GM15510 (cell line): ENCODE measurements around the gene THEMIS.

Experiments
- POLR2A ChIP-seq: IDR thresholded peaks from 3 replicates; pipeline ENCODE4 v1.6.1; 2011; ENCODE audit warnings: borderline replicate concordance; ENCODE audit not compliant: insufficient read length; ENCODE audit errors: extremely low read depth

THEMIS gene, protein sequence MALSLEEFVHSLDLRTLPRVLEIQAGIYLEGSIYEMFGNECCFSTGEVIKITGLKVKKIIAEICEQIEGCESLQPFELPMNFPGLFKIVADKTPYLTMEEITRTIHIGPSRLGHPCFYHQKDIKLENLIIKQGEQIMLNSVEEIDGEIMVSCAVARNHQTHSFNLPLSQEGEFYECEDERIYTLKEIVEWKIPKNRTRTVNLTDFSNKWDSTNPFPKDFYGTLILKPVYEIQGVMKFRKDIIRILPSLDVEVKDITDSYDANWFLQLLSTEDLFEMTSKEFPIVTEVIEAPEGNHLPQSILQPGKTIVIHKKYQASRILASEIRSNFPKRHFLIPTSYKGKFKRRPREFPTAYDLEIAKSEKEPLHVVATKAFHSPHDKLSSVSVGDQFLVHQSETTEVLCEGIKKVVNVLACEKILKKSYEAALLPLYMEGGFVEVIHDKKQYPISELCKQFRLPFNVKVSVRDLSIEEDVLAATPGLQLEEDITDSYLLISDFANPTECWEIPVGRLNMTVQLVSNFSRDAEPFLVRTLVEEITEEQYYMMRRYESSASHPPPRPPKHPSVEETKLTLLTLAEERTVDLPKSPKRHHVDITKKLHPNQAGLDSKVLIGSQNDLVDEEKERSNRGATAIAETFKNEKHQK

GRCh38 chr6:127900935-127901334 is at the start of gene THEMIS:
TSS of gene THEMIS (minus strand) at chr6:127901058. CDS start at chr6:127900932, 126 bp downstream.
- no peak for TF ChIP-seq POLR2A

GRCh38 chr6:127949251-127949650 is 48.4 kb upstream of the THEMIS start:
- TF ChIP-seq POLR2A: no peak

GRCh38 chr6:127946388-127946787 is 45.5 kb upstream of the THEMIS start:
- TF ChIP-seq POLR2A: no peak

- no peak for TF ChIP-seq POLR2A
Observed at GRCh38 chr6:127945434-127946097, 44.7 kb upstream of the THEMIS start.

GRCh38 chr6:127941228-127941627 is 40.4 kb upstream of the THEMIS start:
- TF ChIP-seq POLR2A: no peak

GRCh38 chr6:127939442-127940066 is 38.7 kb upstream of the THEMIS start:
- TF ChIP-seq POLR2A: no peak

GRCh38 chr6:127938701-127939100 is 37.8 kb upstream of the THEMIS start:
- no peak for TF ChIP-seq POLR2A

- TF ChIP-seq POLR2A: no peak
Observed at GRCh38 chr6:127937747-127938146, 36.9 kb upstream of the THEMIS start.

DNA sequence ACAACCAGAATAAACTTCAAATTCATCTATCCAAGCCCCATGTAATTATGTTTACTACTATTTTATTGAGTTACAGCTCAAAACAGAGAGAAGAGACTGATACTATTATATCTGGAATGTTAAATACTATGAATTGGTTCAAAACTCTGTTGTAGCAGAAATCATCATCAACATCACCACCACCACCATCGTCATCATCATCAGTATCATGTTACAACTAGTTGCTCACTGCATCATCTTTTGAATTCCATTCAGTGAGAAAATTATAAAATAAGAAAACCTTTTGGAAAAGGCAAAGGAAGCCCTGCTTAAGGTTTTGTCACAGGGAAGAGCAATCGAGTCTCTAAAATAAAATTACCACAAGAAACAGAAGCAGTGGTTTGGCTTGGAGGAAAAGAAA is 36.2 kb upstream of the THEMIS start:
- TF ChIP-seq POLR2A: no peak

- TF ChIP-seq POLR2A: no peak
Observed at GRCh38 chr6:127934956-127935355, 34.1 kb upstream of the THEMIS start.

DNA sequence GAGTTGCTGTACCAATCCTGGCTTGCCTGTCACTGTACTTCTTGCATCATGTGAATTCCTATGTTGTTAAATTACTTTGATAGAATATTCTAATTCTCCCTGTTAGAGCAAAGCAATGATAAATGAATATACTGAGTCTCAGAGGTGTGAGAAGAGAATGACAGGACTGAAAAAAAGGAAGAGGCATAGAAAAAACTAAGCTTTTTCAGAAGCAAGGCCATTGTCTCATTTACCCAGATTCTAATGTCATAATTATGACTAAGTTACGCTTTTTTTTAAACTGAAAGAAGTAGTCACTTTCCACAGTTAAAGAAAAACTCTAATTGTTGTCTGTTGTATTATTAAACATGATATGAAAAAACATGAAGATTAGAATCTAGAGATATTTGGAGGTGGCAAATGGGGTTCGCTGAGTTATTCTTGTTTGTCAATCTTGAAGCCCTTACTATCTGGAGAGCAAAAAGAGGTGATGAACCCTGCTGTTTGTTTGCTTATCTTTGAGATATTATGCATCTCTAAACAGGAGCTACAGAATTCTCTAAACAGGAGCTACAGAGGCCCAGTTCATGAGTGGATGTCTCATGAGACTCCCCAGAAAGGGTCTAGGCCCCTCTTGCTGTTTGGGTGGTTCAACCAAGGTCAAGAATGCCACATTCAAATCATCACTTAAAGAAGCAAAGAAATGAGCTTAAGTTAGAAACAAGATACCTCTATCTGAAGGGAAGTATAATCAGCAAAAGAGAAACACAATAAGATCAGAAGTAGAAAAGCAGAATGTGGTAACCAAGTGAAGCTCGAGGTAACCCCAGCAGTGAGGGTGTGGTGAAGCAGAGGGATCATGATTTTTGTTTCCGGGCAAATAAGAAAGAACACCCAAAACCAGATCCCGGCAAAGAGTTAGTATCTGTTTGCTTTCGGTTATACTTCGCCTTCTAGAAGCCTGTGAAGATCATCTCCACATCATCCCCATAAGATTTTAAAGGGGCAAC is 33.3 kb upstream of the THEMIS start:
- TF ChIP-seq POLR2A: no peak

DNA sequence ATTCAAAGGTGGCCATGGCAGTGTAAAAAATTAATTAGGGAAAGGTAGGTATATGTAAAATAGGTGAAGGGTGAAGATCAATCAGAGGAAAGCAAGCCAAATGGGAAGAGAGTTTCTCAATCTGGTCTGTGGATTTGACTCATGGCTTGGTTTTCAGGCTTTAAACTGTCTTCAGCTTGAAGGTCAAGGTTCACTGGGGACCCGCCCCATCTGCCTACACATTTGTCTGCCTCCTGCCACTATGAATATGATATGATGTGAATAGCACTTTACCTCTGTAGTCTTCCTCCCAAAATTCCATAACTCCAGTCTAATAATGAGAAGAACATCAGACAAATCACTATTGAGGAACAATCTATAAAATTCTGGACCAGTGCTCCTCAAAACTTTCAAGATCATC is 32.3 kb upstream of the THEMIS start:
- no peak for TF ChIP-seq POLR2A

GRCh38 chr6:127932708-127933107 is 31.9 kb upstream of the THEMIS start:
- no peak for TF ChIP-seq POLR2A

DNA sequence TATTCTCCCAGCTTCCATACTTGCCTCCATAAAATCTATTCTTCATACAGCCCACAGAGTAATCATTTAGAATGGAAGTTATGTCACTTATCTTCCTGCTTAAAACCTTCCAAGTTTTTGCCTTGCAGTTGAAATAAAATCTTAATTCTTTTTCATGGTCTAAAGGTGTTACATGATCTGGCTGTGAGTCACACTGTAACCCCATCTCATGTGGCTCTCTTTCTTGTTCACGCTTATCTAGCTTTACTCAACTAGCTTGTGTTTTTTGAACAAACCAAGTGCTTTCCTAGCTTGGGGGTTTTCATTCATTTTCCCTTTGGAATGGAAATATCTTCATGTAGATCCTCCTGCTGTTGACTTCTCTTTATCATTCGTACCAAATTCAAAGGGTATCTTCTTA is 23.6 kb upstream of the THEMIS start:
- no peak for TF ChIP-seq POLR2A
